Activated T-cell treated with anti-CD3 and anti-CD28 coated beads, Interleukin-2, amount 50 U/mL, for 4 hours (primary cell): ENCODE data around the gene NPTXR. TPM values are rescaled to one million over a fixed set of nuclear protein-coding genes. Genes with fewer than 3 reads are reported as not detected.
"Not testable (repeated sequence)": the region's sequence is repeated elsewhere in the genome, so short reads cannot be mapped to it uniquely, and the experiment has no call there.

Experiments
- ATAC-seq, 2 donors: fragments of 200-7000 bp; cut with Tn5 transposase; one replicate each; pipeline ENCODE4 v1.10.0; 2021
- DNase-seq: peaks from one replicate; pipeline ENCODE4 v3.0.0-alpha.2; 2020
- H3K27me3 Mint-ChIP-seq: one replicate; pipeline ENCODE4 v1.8.0; 2021; ENCODE audit warnings: low read depth, mixed read lengths
- H3K36me3 Mint-ChIP-seq: one replicate; pipeline ENCODE4 v1.8.0; 2022; ENCODE audit warnings: mixed read lengths; ENCODE audit not compliant: insufficient read depth
- H3K4me1 Mint-ChIP-seq: one replicate; pipeline ENCODE4 v1.8.0; 2021; ENCODE audit warnings: low read depth, mixed read lengths
- H3K4me3 Mint-ChIP-seq: one replicate; pipeline ENCODE4 v1.8.0; 2021; ENCODE audit warnings: mild to moderate bottlenecking, moderate library complexity, mixed read lengths
- H3K9me3 Mint-ChIP-seq: one replicate; pipeline ENCODE4 v1.8.0; 2021; ENCODE audit warnings: mixed read lengths
- total RNA-seq, 3 donors: library from RNA; stranded (reverse); gene quantifications; one replicate each; pipeline ENCODE4 v1.2.1, GENCODE V29; 2021

The NPTXR gene
- total RNA-seq, 3 donors from 2014 or later = 2.0 to 2.5 (median 2.2) TPM

DNA sequence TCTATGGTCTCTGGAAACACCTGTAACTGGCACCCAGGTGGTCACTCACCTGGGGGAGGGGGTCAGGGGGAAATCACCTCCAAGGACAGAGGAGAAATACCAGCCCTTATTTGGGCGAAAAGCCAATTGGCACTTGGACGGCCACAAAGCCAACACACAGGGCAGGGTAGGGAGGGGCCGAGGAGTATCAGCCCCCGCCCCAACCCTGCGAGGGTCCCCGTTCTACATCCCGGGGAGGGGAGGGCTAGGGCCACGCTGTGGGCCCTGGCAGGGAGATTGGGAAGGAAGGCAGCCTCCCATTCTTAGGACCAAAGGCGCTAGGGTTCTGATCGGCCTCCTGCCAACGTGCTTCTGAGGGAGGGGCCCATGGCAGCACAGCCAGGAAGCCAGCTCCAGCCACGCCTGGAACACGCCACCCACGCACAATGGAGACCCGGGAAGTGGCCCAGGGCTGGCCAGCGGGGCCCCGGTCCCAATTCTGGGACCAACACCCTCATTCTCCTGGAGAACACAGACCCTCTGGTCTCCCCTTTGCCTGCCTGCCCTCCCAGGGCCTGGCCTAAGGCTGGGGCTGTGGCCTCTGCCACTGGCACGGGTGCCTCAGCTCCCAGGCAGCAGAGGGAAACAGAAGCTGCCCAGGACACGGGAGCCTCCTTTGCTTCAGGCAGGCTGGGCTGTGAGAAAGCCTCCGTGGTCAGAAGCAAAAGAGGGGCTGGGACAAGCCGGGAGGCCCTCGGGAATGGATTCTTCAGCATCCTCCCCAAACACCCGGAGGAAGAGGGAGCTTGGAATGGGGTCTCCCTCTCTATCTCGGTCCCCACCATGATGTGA is 20.7 kb upstream of the NPTXR start:
- DNase-seq = no peak
- no peak for ATAC-seq
- no peaks in the 10 kb centered on the region for H3K27me3 Mint-ChIP-seq

DNA sequence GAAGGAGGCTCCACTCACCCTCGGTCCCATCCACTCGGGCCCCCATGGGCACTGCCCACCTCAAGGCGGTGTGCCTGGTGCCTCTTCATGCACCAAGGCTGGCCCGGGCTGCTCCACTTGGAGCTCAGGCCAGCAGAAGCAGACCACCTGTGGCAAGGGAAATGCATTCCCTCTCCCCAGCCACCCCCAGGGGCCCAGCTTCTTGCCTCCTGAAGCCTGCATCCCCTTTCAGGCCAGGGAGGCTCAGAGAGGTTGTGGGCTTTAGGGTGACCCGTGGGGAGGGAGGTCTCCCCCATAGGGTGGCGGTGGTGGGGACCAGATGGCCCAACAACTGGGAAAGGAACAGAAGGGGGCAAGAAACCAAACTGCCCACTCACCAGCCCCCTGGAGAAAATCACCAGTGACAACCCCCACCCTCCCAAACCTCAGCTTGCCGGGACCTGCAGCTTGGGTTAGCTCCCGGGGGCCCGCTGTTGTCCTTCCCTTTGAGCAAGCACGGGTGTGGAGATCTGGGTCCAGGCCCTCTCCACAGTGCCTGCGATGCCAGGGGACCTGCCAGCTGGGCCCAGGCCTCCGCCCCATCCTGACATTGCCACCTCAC is 19.8 kb upstream of the NPTXR start:
- H3K36me3 Mint-ChIP-seq = peaks cover 4% of the 10 kb centered on the region
- H3K27me3 Mint-ChIP-seq = no peaks in the 10 kb centered on the region
- peaks cover 10% of the 10 kb centered on the region for H3K4me1 Mint-ChIP-seq
- no peaks in the 10 kb centered on the region for H3K9me3 Mint-ChIP-seq
- DNase-seq = no peak
- H3K4me3 Mint-ChIP-seq = no peak overlapping the region
- ATAC-seq = no peak

More for the DNA sequence above, 20.7 kb upstream of the NPTXR start:
- Mint-ChIP-seq H3K4me3 (no peak overlapping the region), H3K9me3 (no peaks in the 10 kb centered on the region), H3K4me1 (peaks cover 19% of the 10 kb centered on the region), H3K36me3 (peaks cover 4% of the 10 kb centered on the region)

DNA sequence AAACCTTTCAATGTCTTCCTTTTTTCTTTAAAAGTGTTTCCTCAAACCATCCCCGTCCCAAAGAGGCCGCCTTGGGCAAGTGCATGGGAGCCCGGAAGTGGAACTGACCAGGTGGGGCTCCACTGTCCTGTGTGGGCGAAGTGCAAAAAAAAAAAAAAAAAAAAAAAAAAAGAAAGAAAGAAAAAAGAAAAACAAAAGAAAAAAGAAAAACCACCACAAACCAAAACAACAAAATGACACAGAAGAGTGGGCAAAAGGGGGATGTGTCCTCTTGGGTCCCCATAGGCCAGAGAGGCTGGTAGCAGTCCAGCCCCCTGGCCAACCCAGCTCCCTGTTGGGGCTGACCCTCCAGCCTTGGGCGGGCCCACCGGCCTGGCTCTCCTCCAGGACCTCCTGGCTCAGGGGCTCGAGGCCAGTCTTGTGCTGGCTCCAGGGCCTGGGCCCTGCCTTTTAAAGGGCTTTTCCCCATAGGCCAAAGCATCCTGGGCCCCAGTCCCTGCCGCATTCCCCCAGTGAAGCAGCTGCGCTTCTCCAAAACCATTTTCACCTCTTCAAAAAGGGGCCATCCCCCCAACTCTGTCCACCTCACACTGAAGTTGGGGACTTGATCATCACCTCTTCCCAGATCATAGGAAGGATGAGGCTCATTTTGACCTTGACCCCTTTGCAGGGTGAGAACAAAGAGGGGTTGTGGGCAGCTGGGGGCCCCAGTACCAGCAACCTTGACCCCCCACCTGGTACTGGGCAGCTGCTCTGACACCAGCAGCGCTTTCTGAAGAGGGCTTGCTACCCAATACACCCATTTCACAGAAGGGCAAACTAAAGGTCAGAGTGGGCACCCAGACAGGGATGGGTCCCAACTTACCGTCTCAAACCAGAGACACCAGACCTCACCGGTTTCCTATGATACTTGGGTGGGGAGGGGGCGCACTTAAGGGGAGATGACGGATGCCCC is 18.8 kb upstream of the NPTXR start:
- no peak overlapping the region for H3K4me3 Mint-ChIP-seq
- H3K4me1 Mint-ChIP-seq = peaks cover 4% of the 10 kb centered on the region
- DNase-seq (no peak), ATAC-seq (no peak)
- H3K9me3 Mint-ChIP-seq = no peaks in the 10 kb centered on the region
- H3K36me3 Mint-ChIP-seq = peaks cover 2% of the 10 kb centered on the region
- peaks cover under 1% of the 10 kb centered on the region for H3K27me3 Mint-ChIP-seq

DNA sequence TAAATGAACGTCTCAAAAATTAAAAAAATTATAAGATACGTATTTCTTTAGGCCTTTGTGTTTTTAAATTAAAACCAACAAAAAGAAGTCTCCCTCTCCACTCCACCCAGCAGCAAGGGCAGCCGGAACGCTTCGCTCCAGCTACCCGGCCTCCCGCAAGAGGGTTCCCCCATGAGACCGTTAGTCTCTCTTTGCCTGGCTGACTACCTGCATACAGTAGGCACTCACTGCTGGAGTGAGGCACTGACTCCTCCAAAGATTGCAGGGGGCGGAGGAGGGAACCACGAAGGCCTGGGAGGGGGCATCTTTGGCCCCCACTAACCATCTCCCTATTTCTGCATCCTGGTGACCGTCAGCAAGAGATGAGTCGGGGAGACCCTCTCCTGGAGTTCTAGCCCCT is 18.1 kb upstream of the NPTXR start:
- peaks cover 3% of the 10 kb centered on the region for H3K27me3 Mint-ChIP-seq
- ATAC-seq (no peak), DNase-seq (no peak)
- peaks cover 4% of the 10 kb centered on the region for H3K4me1 Mint-ChIP-seq
- H3K9me3 Mint-ChIP-seq = no peaks in the 10 kb centered on the region
- H3K4me3 Mint-ChIP-seq = no peak overlapping the region
- H3K36me3 Mint-ChIP-seq = peaks cover 2% of the 10 kb centered on the region

DNA sequence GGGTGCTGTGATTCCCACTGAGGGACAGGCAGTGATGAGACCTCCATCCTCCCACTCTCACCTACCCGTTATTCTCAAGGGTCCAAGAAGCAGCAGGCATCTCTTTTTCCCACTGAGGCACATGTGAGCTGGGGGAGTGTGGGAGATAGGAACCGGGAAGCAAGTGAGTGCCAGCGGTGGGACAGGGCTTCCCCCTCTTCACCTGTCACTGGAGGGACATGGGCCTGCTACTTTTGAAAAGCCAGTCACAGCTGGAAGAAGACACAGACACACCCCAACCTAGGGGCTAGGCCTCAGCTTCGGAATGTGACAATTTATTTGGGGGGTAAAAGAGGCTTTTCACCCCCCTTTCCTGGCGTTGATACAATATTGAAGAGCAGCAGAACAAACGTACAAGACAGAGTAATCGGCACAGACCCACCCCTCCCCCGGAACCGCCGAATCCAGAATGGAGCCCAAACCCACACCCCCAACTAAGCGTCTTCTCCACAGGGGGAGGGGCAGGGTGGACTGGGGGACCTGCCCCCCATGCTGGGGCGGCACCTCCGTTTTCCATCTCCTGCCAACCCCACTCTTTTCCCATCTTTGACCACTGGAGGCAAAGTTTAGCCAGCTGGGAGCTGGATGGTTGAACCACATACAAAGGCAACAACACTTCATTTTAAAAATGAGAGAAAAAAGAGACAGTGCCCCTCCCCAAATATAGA is 17.5 kb upstream of the NPTXR start:
- Mint-ChIP-seq H3K4me3 (no peak overlapping the region), H3K36me3 (peaks cover 2% of the 10 kb centered on the region), H3K4me1 (peaks cover 4% of the 10 kb centered on the region), H3K9me3 (no peaks in the 10 kb centered on the region), H3K27me3 (peaks cover 3% of the 10 kb centered on the region)
- ATAC-seq (no peak), DNase-seq (no peak)

DNA sequence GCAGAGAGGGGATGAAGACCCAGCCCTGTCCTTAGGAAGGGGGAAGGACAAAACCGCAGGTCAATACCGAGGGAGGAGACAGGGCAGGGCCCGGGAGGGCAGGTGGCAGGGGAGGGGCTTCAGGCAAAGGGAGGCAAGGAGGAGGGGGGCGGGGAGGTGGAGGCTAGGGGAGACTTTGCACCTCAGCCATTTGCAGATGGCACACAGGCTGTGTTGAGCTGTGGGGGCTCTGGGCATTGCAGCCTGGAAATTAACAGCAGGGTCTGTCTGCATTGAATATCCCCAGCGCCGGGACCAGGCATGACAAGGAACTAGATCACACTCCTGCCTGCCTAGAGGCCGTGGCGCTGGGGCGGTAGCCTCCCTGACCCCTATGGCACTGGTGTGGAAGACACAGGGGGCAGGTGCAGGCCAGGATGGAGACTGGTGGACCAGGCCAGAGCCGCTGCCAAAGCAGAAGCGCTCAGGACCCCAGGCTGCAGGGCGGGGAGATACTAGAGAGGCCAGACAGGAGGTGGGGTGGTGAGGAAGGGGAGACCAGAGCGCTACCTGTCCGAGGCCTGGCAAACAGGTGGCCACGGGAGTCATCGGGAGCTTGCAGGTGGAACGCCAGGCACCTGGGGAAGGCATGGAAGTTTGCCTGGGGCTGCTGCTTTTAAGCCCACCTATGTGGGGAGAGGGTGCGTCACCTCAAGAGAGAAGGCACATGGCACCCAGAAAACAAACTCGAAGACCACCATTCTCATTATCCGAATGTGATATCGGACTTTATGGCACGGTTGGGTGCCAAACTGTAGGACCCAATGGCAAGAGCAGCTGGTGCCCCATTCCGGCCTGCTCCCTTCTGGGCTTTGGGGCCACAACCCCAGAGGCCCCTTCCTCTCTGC is 16.7 kb upstream of the NPTXR start:
- Mint-ChIP-seq H3K27me3 (peaks cover 3% of the 10 kb centered on the region), H3K9me3 (no peaks in the 10 kb centered on the region), H3K36me3 (peaks cover 2% of the 10 kb centered on the region), H3K4me1 (peaks cover 4% of the 10 kb centered on the region), H3K4me3 (no peak overlapping the region)
- DNase-seq (no peak), ATAC-seq (peak; percentile 11 to 24)

DNA sequence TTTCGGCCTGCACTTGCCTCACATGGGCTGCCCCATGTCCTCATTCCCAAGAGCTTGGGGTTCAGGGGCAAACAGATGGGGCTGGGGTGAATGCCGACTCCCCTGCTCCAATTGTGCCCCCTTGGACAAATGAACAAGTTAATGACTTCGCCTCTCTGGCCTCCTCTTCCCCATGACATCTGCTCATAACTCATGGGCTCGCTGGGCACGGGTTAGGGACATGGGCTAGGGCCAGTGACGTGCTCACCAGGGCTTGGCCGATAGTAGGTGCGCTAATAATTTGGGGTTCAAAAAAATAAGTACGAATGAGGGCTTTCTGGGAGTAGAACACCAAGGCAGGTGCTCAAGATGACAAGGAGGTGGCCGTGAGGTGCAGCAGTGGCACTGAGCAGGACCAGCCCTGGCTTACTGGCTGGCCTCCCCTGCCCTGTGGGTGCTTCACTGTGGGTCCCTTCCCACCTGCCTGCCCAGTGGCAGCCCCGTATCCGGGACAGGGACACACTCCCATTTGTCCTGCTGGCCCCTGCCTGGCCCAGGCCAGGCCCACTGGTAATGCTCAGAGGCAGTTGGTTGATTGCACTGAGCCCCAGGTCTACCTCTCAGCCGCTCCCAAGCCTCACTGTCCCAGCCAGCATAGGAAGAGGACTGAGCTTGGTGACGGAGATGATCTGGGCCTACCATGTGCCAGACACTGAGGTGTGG is 15.9 kb upstream of the NPTXR start:
- Mint-ChIP-seq H3K4me1 (peaks cover 4% of the 10 kb centered on the region), H3K9me3 (no peaks in the 10 kb centered on the region), H3K4me3 (no peak overlapping the region), H3K36me3 (peaks cover 2% of the 10 kb centered on the region), H3K27me3 (peaks cover 3% of the 10 kb centered on the region)
- peak; percentile 6 for ATAC-seq
- DNase-seq = no peak

DNA sequence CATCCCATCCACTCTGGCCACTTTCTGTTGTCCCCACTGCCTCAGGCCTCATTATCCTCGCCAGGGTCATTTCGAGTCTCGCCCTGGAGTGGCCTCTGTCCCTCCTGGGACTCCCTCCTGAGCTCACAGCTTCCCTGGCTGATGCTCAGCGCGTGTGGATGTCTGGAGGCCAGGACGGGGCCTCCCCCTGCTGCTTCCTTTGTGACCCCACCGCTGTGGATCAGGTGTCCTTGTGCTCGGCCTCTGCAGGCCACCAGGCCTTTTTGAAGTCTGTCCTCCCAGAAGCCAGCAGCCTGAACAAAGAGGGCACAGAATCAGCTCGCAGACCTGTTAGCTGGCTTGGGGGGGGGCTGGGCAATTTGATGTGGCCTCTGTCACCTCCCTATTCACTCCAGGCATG is 14.7 kb upstream of the NPTXR start:
- no peak overlapping the region for H3K4me3 Mint-ChIP-seq
- no peaks in the 10 kb centered on the region for H3K9me3 Mint-ChIP-seq
- ATAC-seq (no peak), DNase-seq (no peak)
- H3K27me3 Mint-ChIP-seq = peaks cover 3% of the 10 kb centered on the region
- peaks cover 2% of the 10 kb centered on the region for H3K4me1 Mint-ChIP-seq
- no peaks in the 10 kb centered on the region for H3K36me3 Mint-ChIP-seq

DNA sequence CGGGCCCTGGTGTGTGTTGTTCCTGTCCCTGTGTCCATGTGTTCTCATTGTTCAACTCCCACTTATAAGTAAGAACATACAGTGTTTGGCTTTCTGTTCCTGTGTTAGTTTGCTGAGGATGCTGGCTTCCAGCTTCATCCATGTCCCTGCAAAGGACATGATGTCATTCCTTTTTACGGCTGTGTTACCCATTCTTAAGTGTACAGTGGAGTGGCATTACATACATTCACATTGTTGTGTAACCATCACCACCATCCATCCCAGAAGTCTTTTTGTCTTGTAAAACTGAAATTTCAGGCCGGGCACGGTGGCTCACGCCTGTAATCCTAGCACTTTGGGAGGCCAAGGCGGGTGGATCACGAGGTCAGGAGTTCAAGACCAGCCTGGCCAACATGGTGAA is 10.6 kb upstream of the NPTXR start:
- not testable (repeated sequence) for DNase-seq, H3K36me3 Mint-ChIP-seq, H3K4me1 Mint-ChIP-seq, H3K27me3 Mint-ChIP-seq, ATAC-seq, H3K4me3 Mint-ChIP-seq, H3K9me3 Mint-ChIP-seq

DNA sequence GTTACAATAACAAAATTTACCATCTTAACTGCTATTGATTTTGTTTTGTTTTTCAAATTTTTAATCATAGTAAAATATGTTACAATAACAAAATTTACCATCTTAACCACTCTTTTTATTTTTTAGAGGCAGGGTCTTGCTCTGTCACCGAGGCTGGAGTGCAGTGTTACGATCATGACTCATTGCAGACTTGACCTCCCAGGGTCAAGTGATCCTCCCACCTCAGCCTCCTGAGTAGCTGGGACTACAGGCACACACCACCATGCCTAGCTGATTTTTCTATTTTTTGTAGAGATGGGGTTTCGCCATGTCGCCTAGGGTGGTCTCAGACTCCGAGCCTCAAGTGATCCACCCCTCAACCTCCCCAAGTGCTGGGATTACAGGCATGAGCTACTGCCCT is 10.1 kb upstream of the NPTXR start:
- H3K27me3 Mint-ChIP-seq, ATAC-seq, H3K4me1 Mint-ChIP-seq, DNase-seq, H3K36me3 Mint-ChIP-seq, H3K9me3 Mint-ChIP-seq, H3K4me3 Mint-ChIP-seq: not testable (repeated sequence)

DNA sequence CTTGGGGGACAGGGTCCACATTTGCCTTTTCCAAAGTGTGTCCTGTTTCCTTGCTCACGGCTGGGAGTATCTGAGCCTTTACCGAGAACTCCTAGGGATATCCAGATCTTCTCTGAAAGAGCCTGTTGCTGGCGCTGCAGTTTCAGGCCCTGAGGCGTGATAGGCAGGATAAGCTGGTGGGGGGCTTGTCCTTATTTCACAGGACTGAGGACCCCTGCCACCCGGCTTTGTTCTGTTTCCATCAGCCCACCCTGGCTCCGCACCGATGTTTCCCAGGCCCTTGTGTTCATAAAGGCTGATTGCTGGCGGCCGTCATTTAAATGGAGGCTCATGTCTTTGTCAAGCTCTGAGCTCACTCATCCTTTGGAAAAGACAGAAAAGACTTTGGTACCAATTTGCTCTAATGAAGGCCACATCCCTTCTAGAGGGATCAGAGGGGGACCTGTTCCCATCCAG is 9.4 kb upstream of the NPTXR start:
- Mint-ChIP-seq H3K4me1 (no peaks in the 10 kb centered on the region), H3K4me3 (no peak overlapping the region), H3K27me3 (peaks cover 9% of the 10 kb centered on the region), H3K9me3 (no peaks in the 10 kb centered on the region), H3K36me3 (no peaks in the 10 kb centered on the region)
- DNase-seq = no peak
- no peak for ATAC-seq

DNA sequence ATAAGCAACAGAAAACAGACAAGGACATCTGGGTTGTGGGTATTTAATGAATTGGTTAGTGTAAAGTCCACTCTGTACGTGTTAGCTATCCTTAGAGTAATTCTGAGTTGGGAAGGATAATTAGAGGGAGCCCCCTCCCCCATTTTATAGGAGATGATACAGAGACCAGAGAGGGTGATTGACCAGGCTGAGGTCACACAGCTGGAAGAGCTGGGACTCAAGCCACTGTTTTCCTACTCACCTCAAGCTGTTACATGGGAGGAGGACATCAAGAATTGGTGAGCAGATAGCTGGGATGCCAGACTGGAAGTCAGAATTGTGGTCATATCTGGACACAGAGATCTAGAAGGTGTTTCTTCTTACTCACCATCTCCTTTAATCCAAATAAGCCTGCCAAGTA is 8.7 kb upstream of the NPTXR start:
- DNase-seq = no peak
- Mint-ChIP-seq H3K36me3 (no peaks in the 10 kb centered on the region), H3K4me3 (no peak overlapping the region), H3K9me3 (no peaks in the 10 kb centered on the region), H3K27me3 (peaks cover 8% of the 10 kb centered on the region), H3K4me1 (no peaks in the 10 kb centered on the region)
- ATAC-seq = no peak
